ENCODE data around the gene IDS.
"Not testable (repeated sequence)": the region's sequence is repeated elsewhere in the genome, so short reads cannot be mapped to it uniquely, and the experiment has no call there.

The IDS gene

GRCh38 chrX:149528381-149528780, 23.3 kb upstream of the IDS start:
- no peak for DNase-seq

DNA sequence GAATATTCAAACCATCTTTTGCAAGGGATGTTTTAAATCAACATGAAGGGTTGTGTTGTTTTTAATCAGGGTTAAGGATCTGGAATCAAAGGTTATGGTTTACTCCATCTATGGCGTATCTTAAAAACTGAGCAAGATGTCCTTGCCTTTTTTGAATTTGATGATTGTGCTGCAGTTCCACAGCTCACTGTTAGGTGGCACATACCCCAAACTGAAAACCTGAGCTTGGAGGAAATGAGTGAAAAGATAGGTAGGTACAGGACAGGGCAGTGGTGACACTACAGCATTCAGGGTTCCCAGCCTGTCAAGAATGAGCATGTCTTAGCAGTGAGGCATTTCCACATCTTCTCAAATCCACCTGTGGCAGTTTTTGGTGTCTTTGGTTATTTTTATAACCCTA, 22.6 kb upstream of the IDS start:
- no peak for DNase-seq

GRCh38 chrX:149526318-149527033, 21.4 kb upstream of the IDS start:
- DNase-seq = not testable (repeated sequence)

DNA sequence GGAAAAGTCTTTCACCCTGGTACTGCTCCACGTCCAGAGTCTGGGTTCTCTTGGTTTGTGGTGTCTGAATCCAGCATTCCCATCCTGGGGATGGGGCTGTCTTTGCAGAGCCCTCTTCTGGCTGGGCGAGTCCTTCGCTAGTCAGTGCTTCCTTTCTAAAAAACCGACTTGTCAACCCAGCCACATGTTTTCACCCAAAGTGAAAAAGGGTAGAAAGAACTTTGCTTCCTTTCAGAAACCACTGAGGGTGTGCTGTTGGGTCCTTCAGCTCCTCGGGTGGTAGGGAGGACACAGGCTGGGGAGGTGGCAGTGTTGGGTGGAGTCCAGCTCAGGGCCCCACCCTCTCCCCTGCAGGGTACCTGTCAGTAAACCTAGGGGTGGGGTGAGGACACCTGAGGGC, 20.8 kb upstream of the IDS start:
- DNase-seq = not testable (repeated sequence)

DNA sequence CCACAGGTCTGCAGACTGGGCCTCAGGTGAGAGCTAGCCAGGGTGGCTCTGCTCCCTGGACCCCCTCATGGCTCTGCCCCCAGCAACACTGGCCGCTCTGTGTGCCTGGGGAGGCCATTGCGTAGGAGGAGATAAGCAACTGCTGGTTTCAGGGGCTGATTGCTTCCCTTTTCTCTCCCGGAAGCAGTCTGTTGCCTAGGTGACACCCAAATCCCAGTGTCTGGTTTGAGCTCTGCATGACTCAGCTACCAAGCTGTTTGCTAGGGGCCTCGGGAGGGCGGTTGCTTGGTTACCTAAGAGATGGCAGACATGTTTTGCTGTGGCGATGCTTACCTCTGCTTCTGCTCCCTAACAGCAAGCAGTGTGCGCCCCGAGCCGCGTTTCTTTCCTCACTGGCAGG, 20.3 kb upstream of the IDS start:
- not testable (repeated sequence) for DNase-seq

DNA sequence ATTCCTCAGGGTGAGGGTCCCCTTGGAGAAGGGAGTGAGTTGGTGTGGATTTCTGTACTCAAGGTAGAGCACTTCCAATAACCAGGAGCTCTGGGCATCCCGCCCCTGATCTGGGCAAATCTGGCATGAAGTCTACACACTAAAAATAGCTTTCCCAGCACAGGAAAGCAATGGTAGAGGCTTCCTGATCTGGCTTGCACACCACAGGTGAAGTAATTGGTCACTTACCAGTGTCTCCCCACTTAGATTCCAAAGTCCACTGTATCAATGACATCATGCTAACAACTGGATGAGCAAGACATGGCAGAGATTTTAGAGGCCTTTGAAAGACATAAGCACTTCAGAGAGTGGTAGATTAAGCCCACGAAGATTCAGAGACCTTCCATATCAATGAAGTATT, 17.8 kb upstream of the IDS start:
- DNase-seq = no peak

DNA sequence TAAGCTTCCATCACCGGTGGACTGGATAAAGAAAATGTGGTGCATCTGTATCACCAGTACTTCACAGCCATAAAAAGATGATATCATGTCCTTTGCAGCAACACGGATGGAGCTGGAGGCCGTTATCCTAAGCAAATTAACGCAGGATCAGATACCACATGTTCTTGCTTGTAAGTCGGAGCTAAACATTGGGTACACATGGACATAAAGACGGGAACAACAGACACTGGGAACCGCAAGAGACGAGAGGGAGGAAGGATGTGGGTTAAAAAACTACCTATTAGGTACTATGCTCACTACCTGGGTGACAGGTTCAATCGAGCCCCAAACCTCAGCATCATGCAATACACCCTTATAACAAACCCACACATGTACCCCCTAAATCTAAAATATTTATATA, 16.3 kb upstream of the IDS start:
- DNase-seq = no peak

GRCh38 chrX:149520636-149521277, 15.7 kb upstream of the IDS start:
- DNase-seq = not testable (repeated sequence)

- no peak for DNase-seq
These were observed 13.1 kb upstream of the IDS start for GRCh38 chrX:149518236-149518635.

GRCh38 chrX:149517308-149517707, 12.2 kb upstream of the IDS start:
- no peak for DNase-seq

DNA sequence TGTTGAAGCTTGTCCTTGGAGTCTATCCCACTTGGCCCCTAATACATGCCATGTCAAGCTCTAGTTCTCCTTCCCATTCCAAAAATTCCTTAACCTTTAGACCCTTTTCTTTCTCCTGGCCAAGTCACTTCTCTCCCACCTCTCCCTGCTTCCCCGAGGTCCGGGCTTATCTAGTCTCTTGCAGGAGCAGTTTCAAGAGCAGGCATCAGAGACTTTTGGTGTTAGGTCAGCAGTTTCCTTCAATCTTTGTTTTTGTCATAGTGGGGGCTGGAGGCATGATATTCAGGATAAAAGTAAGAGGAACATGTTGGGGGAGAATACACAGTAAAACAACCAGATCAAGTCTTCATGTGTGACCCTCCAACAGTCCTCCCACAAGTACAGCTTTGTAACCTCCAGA, 11.5 kb upstream of the IDS start:
- no peak for DNase-seq

GRCh38 chrX:149515954-149516602, 11.0 kb upstream of the IDS start:
- no peak for DNase-seq

DNA sequence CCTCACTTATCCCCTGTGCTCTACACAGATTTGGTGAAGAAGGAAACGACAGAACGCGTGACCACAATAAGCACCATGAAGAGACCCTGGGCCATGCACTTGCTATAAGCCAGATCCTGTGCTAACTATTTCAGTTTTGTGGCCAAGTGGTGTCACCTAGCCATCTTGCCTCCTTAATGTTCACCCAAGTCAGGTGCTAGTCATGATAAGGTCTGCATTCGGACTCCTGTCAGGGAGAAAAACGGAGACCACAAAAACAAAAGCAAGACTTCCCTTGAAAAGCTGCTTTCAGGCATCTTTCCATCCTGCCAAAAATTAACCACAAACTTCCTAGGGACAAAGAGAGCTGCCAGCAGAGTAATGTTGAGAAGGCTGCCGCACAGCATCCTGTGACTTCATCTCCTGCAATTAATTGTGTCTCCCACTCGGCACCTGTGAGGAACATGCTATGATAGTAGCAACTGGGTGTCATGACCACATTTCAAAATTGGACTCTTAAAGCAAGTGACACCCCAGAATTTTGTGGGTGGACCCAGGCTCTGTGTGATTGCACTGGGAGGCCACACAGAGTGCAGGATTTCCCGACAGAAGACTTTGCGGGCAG, 8.8 kb upstream of the IDS start:
- DNase-seq = no peak

GRCh38 chrX:149512225-149512885, 7.2 kb upstream of the IDS start:
- no peak for DNase-seq

DNA sequence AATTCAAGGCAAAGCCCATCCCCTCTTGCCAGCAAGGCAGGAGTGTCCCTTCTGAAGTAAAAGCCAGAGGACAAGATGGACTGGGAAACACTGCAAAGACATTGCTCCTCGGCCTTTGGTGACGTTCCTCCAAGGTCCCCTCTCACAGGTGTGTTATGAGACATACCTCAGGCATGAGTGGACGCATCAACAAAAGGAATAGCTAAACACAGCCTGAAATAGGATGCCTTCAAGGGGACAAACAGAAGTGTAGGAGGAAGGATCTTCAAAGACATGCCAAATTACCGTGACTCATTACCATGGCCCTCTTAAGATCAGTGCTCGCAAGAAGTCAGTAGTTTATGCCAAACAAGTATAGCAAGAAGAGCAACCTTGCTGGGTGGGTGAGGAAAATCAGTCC, 6.0 kb upstream of the IDS start:
- no peak for DNase-seq

DNA sequence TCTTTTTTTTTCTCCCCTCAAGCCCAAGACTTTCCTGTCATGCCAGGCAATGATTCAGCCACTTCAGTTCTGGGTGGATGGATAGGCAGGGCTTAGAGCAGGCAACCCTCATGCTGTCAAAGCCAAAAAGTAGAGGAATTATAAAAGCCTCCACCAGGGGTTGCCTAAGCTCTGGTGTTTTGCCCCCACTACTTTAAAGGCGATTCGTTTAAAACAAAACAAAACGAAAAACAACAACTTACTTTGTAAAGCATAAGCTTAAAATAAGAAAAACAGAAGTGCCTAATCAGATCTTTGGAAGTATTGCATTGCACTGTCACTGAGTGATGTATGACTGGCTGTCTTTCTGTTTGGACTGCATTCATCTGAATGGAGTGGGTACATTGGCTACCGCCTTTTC, 5.3 kb upstream of the IDS start:
- no peak for DNase-seq

DNA sequence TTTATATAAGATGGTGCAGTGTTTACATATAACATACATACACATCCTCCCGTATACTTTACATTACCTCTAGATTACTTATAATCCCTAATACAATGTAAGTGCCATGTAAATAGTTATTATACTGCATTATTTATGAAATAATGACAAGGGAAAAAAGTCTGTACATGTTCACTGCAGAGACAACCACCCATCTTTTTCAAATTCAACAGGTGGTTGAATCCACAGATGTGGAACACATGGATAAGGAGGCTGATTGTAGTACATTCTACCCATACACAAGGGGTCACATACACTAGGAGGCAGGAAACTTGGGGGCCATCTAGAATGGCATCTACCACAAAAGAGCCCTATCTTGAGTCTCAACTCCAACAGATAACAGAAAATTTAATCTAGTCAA, 3.4 kb upstream of the IDS start:
- no peak for DNase-seq

DNA sequence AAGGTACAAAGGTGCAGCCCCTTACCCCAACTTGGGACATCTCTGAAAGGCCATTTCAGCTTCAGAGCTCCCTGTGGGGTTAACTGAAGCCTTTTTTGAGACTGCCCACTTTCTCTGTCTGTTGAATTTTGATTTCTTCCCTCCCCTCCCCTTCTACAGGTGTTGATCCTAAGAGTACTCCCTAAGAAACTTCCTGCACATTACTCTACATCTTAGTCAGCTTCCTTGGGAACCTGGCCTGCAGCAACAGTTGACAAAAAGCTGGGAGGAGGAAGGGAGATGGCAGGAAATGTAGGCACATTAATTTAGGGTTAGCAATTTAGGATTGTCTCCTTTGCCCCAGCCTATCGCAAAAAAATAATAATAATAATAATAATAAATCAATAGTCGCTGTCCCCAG, 1.2 kb upstream of the IDS start:
- DNase-seq = no peak

GRCh38 chrX:149505671-149506070, 565 bp upstream of the IDS start:
- no peak for DNase-seq

GRCh38 chrX:149504226-149504914, 736 bp downstream of the IDS start:
- no peak for DNase-seq

- not testable (repeated sequence) for DNase-seq
These were observed 1.7 kb downstream of the IDS start for GRCh38 chrX:149503446-149503845.

DNA sequence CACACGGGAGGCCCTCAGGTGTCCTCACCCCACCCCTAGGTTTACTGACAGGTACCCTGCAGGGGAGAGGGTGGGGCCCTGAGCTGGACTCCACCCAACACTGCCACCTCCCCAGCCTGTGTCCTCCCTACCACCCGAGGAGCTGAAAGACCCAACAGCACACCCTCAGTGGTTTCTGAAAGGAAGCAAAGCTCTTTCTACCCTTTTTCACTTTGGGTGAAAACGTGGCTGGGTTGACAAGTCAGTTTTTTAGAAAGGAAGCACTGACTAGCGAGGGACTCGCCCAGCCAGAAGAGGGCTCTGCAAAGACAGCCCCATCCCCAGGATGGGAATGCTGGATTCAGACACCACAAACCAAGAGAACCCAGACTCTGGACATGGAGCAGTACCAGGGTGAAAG, 2.2 kb downstream of the IDS start:
- DNase-seq = not testable (repeated sequence)

Measured in right kidney (tissue), 1 donor.